ENCODE data around the gene ANKRD13A.
"Not testable (repeated sequence)": the region's sequence is repeated elsewhere in the genome, so short reads cannot be mapped to it uniquely, and the experiment has no call there.

Gene ANKRD13A

GRCh38 chr12:109983432-109984142 lies 15.6 kb upstream of the ANKRD13A start:
- DNase-seq (ENCODE audit: low read depth in 3 of 3) = no peak

- not testable (repeated sequence) for DNase-seq (ENCODE audit: low read depth in 3 of 3)
Observed at GRCh38 chr12:109986236-109986635, 13.0 kb upstream of the ANKRD13A start.

DNA sequence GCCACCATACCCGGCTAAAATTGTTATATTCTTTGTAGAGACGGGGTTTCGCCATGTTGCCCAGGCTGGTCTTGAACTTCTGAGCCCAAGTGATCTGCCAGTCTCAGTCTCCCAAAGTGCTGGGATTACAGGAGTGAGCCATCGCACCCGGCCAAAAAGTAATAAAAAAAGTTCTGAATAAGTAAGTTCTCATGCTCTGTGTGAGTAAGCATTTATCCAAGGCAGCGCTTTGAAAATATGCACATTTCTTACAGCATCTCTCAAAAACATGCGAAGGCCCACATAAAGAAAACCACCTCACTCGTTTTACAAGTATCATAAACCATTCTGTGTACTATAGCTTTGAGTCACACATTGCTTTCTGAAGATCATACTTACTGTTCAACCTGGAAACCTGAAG lies 11.6 kb upstream of the ANKRD13A start:
- no peak for DNase-seq (ENCODE audit: low read depth in 3 of 3)

DNA sequence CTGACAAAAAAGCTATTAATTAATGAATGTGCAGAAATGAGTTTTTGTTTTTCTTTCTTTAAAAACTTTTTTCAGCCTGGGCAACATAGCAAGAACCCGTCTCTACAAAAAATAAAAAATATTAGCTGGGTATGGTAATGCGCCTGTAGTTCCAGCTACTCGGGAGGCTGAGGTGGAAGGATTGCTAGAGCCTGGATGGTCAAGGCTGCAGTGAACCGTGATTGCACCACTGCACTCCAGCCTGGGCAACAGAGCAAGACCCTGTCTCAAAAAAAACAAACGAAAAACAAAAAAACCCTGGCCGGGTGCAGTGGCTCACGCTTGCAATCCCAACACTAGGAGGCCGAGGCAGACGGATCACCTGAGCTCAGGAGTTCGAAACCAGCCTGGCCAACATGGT lies 11.0 kb upstream of the ANKRD13A start:
- DNase-seq (ENCODE audit: low read depth in 3 of 3) = no peak

DNA sequence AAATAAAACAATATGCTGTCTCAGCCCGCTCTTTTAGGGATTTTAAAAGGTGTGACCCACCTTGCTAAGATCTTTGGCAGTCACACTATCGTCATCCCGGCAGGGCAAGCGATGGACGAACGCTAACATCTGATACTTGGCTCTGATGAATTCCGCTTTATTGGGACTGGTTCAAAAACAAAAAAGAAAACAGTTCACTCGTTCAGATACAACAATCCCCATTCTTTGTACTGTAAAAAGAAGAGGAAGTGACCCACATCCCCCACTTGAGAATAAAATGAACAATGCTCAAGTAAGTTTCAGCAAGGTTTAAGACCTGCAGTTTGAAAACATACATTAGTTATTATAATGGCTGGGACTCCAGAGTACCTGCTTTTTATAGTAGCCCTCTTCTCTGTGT lies 10.3 kb upstream of the ANKRD13A start:
- DNase-seq (ENCODE audit: low read depth in 3 of 3) = no peak

DNA sequence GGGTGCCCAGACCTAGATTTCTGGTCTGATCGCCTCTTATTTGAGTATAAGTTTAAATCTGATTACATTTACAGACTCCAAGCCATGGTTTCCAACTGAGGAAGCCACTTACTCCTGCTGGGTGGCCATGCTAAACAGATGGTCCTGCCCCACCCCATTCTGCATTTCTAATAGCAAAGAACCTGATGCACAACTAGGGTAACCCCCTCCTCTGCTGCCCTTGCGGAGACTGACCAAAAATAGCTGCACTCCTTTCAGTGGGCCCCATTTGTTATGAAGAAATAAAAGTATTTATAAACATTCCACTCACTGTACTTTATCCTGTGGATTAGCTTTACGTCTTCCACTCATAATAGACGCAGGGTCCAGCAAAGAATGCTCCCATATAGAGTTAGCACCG lies 9.8 kb upstream of the ANKRD13A start:
- DNase-seq (ENCODE audit: low read depth in 3 of 3) = no peak

DNA sequence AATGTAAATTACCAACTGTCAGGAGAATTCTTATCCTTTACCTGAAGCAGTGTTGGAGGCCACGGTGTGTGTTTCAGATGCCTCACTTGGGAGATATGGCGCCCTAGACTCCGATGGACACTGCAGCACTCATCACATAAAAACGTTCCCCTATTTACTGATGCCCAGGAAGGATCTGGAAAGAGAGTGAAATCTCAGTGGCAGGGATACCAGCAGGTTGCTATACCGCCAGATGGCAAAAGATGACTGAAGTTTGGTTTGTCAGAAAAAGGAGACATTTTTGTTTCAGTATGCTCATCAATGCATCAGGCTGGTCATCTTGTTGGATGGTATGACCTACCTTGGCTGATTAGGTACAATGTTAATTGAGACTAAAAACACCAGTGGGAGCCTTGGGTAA lies 7.6 kb upstream of the ANKRD13A start:
- no peak for DNase-seq (ENCODE audit: low read depth in 3 of 3)

- DNase-seq (ENCODE audit: low read depth in 3 of 3) = no peak
Observed at GRCh38 chr12:109993091-109993490, 6.1 kb upstream of the ANKRD13A start.

DNA sequence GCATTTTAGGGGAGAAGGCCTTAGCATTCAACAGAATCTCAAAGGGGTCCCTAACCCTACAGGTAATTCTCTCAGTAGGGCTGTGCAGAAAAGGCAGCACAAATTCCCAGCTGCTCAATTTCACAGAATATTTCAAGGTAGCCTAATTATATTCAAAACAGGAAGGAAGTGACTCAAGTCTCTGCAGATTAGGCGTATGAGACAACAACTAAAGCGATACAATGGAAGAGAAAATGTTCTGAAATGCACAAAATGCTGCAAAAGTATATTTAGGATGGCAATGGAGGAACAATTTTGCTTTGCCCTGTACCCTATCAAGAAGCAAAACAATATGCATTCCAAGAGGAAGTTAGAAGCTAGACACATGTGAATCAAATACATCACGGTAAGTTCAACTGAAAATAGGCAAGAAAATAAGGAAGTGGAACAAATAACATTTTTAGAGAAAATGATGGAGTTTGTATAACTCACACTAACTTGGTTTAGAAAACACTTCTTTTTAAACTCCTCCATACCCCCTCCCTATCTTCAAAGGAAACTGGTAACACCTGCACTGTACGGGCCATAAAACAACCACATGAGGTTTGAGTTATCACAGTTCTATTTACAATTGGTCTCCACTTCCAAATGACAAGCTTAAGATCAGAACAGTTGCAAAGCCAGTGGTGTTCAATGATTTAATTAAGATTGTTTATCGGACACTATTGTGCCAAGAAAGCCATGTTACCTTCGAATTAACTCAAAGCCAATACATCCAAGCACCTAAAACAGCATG lies 4.6 kb upstream of the ANKRD13A start:
- DNase-seq (ENCODE audit: low read depth in 3 of 3) = no peak

DNA sequence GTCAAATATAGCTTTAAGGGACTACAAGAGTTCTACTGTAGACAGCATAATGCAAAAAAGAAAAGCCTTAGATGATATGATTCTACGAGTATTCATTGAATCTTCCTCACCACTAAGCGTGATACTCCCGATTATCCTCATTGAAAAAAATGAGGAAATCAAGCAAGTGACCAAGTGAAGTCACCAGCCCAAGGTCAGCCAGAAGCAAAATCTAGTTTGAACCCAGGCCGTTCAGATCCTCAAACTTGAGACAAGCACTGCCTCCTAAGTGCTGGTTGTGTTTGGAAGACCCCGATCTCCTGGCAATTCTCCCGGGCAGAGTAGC lies 3.9 kb upstream of the ANKRD13A start:
- no peak for DNase-seq (ENCODE audit: low read depth in 3 of 3)

- DNase-seq (ENCODE audit: low read depth in 3 of 3) = peak; percentile 77 to 88 (median 83)
Observed at GRCh38 chr12:109995686-109996482, 3.3 kb upstream of the ANKRD13A start, which contains the start of gene GIT2. Gene GIT2 (minus strand): TSS chr12:109996368. CDS start chr12:109996224, 144 bp downstream.

- DNase-seq (ENCODE audit: low read depth in 3 of 3) = no peak
Observed at GRCh38 chr12:109996483-109996853, 2.8 kb upstream of the ANKRD13A start.

DNA sequence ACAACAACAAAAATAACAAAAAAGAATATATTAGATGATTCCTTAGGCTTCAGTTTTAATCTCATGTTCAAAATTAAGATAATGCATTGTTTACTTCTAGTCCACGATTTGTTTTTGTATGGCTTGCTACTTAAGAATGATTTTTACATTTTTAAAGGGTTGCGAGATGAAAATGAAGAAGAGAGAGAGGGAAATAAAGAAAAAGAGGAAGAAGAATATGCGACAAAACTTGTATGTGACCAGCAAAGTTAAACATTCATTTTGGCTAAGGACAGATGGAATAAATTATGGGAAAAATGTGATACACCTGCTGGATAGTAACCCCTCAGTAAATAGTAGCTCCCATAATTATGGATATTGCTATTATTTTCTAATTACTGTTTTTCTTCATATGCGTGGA lies 1.8 kb upstream of the ANKRD13A start:
- DNase-seq (ENCODE audit: low read depth in 3 of 3) = no peak

- DNase-seq (ENCODE audit: low read depth in 3 of 3) = no peak
Observed at GRCh38 chr12:109998241-109998903, 858 bp upstream of the ANKRD13A start.

GRCh38 chr12:109999649-109999971 lies 380 bp downstream of the ANKRD13A start:
- no peak for DNase-seq (ENCODE audit: low read depth in 3 of 3)

GRCh38 chr12:109999983-110000505 lies 814 bp downstream of the ANKRD13A start:
- no peak for DNase-seq (ENCODE audit: low read depth in 3 of 3)

- DNase-seq (ENCODE audit: low read depth in 3 of 3) = no peak
Observed at GRCh38 chr12:110001596-110001995, 2.4 kb downstream of the ANKRD13A start.

DNA sequence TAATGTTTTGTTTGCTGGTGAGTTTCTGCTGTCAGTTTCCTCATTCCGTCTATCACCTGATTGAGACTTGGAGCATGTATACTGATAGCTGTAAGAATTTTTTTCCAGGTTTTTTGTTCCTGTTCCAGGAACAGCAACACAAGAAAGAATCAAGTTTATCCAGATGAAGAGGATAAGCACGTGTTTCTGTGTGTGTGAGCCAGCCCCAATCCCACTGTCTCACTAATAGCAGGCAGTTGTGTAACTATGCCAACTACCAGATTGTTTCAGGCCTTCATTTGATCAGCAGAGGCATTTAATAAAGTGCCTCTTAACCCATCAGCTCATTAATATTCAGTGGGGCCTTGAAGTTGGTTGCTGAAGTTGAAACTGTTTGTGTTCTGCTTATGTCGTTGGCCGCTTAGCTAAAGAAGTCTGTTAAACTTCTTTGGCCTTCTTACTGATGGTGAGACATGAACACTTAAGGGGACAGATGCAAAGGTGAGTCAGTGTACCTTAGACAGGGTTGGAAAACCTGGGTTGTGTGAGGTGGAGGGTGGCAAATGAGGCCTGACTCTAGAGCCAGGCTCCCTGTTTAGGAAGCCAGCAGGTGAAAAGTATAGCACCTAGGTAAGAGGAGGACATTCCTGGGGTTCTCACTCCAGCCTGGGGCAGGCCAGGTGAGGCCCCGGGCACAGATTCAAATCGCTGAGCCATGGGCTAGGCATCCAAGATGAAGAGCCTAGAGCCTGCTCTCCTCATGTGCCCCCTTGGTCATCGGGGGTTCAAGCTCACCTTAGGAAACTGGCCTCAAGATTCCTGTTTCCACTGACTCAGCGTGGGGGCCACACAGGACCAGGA lies 3.7 kb downstream of the ANKRD13A start:
- DNase-seq (ENCODE audit: low read depth in 3 of 3) = no peak

DNA sequence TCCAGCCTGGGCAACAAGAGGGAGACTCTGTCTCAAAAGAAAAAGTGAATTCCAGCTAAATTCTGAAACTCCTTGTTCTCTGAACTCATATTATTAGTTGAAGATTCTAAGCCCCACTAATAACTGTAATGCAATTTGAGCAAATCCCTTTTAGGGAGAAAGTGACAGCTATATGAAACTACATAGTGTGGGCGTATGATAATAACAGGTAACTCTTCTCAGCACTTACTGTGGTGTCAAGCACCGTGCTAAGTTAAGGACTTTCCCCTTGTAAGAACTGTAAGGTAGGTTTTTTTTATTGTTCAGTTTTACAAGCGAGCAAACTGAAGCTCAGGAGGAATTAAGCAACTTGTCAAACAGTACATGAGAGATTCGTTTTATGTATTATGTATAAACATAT lies 5.4 kb downstream of the ANKRD13A start:
- no peak for DNase-seq (ENCODE audit: low read depth in 3 of 3)

DNA sequence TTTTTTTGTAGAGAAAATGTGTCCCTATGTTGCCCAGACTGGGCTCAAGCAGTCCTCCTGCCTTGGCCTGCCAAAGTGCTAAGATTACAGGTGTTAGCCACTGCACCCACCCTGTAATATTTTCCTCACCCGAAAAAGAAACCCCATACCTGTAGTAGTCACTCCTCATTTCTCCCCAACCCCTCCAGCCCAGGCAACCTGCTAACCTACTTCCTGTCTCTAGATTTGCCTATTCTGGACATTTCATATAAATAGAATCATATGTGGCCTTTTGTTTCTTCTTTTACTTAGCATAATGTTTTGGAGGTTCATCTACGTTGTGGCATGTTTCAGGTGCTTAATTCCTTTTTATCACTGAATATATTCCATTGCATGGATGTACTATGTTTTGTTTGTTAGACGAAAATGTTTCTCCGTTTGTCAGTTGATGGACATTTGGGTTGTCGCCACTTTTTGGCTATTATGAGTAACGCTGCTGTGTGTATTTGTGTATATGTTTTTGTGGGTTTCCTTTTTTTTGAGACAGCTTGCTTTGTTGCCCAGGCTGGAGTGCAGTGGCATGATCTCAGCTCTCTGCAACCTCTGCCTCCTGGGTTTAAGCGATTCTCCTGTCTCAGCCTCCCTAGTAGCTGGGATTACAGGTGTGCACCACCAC lies 6.2 kb downstream of the ANKRD13A start:
- DNase-seq (ENCODE audit: low read depth in 3 of 3) = no peak

- no peak for DNase-seq (ENCODE audit: low read depth in 3 of 3)
Observed at GRCh38 chr12:110006115-110006514, 6.9 kb downstream of the ANKRD13A start.
